ENCODE results near the gene CAMTA1.

DNA sequence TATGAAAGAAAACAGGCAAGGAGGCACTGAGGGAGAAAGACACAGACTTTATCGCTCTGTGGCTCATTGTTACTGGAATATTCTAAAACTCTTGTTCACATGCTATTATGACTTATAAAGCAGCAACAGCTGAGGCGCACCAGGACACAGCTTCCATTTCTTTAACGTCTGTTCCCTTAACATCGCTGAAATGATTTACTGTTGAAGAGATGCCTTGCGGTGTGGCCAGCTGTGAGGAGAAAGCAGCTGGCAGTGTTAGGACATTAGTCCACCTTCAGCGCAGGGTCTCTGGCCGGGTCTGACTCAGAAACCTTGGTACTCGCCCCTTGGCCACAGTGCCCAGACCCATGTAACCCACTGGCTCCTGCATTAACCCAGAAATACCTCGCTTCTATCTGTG, 995.7 kb downstream of the CAMTA1 start:
- TF ChIP-seq CTCF (IDR thresholded peaks at IDR 0.05; ENCODE audit: insufficient read depth, low read depth, low read length) (no peak), EZH2 (IDR thresholded peaks at IDR 0.05; ENCODE audit: insufficient read depth, low read length) (no peak)

Data from astrocyte (in vitro differentiated cells and primary cell).